Kidney epithelial cell (primary cell): ENCODE measurements around the gene MTMR3. TPM values are rescaled to one million over a fixed set of nuclear protein-coding genes. Genes with fewer than 3 reads are reported as not detected.
"Not testable (repeated sequence)": the region's sequence is repeated elsewhere in the genome, so short reads cannot be mapped to it uniquely, and the experiment has no call there.

Source experiments
- DNase-seq: peaks from one replicate; pipeline ENCODE4 v3.0.0-alpha.2; 2010; ENCODE audit warnings: low read depth
- H3K27me3 ChIP-seq: 2 replicates; pipeline ENCODE4 v1.6.0; 2011; ENCODE audit warnings: low read length; ENCODE audit not compliant: control insufficient read depth, insufficient read depth
- H3K36me3 ChIP-seq: 2 replicates; pipeline ENCODE4 v1.5.1; 2011; ENCODE audit warnings: low read length; ENCODE audit not compliant: control insufficient read depth, insufficient read depth
- H3K4me3 ChIP-seq: 2 replicates; pipeline ENCODE4 v1.5.1; 2011; ENCODE audit warnings: low read depth, mild to moderate bottlenecking, control low read depth, low read length
- total RNA-seq: library from RNA; depleted of rRNA; stranded (reverse); fragments of >200 nt; gene quantifications from 2 replicates; pipeline ENCODE4 v1.2.3, GENCODE V29; 2015
- TF ChIP-seq, protein P1 (sequence below): IDR thresholded peaks from 2 replicates; pipeline ENCODE4 v1.5.1; 2011; ENCODE audit warnings: mild to moderate bottlenecking, moderate library complexity, low read length, control low read depth, inconsistent platforms; ENCODE audit not compliant: insufficient read depth, poor library complexity, severe bottlenecking

Gene MTMR3
- total RNA-seq, 1 donor from 2014 or later, result 31.9 TPM

GRCh38 chr22:30057375-30057774 is 174.4 kb downstream of the MTMR3 start:
- Histone ChIP-seq H3K27me3 (no peaks in the 10 kb centered on the region), H3K4me3 (no peak overlapping the region), H3K36me3 (no peaks in the 10 kb centered on the region)
- TF ChIP-seq, protein P1, sequence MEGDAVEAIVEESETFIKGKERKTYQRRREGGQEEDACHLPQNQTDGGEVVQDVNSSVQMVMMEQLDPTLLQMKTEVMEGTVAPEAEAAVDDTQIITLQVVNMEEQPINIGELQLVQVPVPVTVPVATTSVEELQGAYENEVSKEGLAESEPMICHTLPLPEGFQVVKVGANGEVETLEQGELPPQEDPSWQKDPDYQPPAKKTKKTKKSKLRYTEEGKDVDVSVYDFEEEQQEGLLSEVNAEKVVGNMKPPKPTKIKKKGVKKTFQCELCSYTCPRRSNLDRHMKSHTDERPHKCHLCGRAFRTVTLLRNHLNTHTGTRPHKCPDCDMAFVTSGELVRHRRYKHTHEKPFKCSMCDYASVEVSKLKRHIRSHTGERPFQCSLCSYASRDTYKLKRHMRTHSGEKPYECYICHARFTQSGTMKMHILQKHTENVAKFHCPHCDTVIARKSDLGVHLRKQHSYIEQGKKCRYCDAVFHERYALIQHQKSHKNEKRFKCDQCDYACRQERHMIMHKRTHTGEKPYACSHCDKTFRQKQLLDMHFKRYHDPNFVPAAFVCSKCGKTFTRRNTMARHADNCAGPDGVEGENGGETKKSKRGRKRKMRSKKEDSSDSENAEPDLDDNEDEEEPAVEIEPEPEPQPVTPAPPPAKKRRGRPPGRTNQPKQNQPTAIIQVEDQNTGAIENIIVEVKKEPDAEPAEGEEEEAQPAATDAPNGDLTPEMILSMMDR, result no peak
- DNase-seq, result no peak

DNA sequence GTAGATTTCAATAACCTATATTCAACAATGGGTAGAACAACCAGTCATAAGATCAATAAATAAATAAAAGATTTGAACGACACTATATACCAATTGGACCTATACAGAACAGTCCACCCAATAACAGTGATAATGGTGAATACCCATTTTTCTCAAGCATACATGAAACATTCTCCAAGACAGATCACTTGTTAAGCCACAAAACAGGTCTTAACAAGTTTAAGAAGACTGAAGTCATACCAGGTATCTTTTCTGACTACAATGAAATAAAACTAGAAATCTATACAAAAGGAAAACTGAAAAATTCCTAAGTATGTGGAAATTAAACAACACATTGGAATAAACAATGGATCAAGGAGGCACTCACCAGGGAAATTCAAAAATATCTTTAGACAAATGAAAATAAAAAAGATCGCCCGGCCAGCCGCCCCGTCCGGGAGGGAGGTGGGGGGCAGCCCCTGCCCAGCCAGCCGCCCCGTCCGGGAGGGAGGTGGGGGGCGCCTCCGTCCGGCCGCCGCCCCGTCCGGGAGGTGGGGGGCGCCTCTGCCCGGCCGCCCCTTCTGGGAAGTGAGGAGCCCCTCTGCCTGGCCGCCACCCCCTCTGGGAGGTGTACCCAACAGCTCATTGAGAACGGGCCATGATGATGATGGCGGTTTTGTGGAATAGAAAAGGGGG is 176.5 kb downstream of the MTMR3 start:
- DNase-seq, H3K4me3 ChIP-seq: not testable (repeated sequence)

DNA sequence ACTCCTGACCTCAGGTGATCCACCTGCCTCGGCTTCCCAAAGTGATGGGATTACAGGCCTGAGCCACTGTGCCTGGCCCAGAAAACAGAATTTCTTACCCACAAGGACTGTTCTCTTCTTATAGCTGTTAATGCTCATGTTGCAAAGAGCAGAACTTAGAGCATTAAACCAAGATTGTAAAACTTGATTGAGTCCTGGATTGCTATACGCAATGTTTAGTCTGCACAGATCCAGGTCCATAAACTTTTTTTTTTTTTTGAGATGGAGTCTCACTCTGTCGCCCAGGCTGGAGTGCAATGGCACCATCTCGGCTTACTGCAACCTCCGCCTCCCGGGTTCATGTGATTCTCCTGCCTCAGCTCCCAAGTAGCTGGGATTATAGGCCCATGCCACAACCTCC is 178.1 kb downstream of the MTMR3 start:
- not testable (repeated sequence) for H3K4me3 ChIP-seq, DNase-seq, H3K36me3 ChIP-seq, H3K27me3 ChIP-seq

More for the DNA sequence above, 176.5 kb downstream of the MTMR3 start:
- not testable (repeated sequence) for H3K36me3 ChIP-seq, H3K27me3 ChIP-seq

DNA sequence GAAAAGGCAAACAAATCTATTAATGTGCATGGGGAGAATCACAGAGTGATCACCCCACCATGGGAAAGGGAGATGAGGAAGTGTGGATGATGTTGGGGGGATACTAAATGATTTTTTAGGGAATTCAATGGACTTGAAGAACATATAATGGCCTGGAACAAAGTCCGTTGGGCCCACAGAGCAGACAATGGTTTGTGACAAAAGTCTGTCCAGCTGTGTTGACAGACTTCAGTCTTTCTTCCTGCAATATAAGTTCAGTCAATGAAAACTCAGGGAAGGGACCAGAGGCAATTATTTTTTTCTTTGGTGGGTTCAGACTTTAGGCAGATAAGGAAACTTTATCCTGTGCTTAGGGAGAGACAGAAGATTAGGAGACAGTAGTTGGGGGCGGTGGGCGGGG is 179.3 kb downstream of the MTMR3 start:
- no peak overlapping the region for H3K4me3 ChIP-seq
- no peaks in the 10 kb centered on the region for H3K27me3 ChIP-seq
- DNase-seq, result no peak
- TF ChIP-seq, protein P1, result no peak
- H3K36me3 ChIP-seq, result no peaks in the 10 kb centered on the region

GRCh38 chr22:30062950-30063349 is 180.0 kb downstream of the MTMR3 start:
- TF ChIP-seq, protein P1, result no peak
- DNase-seq, result no peak
- H3K36me3 ChIP-seq, result no peaks in the 10 kb centered on the region

GRCh38 chr22:30064172-30064571 is 181.2 kb downstream of the MTMR3 start:
- Histone ChIP-seq H3K27me3 (no peaks in the 10 kb centered on the region), H3K4me3 (no peak overlapping the region), H3K36me3 (no peaks in the 10 kb centered on the region)
- TF ChIP-seq, protein P1, result no peak
- DNase-seq, result no peak

More at GRCh38 chr22:30062950-30063349, 180.0 kb downstream of the MTMR3 start:
- H3K4me3 ChIP-seq, result no peak overlapping the region
- H3K27me3 ChIP-seq, result no peaks in the 10 kb centered on the region

DNA sequence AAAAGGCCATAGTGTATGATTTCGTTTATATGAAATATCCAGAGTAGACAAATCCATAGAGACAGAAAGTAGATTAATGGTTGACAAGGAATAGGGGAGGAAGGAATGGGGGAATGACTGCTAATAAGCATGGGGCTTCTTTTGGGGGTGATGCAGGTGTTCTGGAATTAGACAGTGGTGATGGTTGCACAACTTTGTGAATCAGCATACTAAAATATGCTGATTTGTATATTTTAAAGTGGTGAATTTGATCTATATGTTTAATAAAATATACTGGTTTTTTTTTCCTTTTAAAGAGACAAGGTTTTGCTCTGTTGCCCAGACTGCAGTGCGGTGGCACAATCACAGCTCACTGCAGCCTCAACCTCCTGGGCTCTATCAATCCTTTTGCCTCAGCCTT is 190.8 kb downstream of the MTMR3 start:
- TF ChIP-seq, protein P1, result no peak
- no peak for DNase-seq
- H3K27me3 ChIP-seq, result no peaks in the 10 kb centered on the region

More for the DNA sequence above, 190.8 kb downstream of the MTMR3 start:
- H3K4me3 ChIP-seq, result no peak overlapping the region
- H3K36me3 ChIP-seq, result no peaks in the 10 kb centered on the region
